HG02623 (cell line): Measurements from ENCODE around the gene RHEB.
"Not testable (repeated sequence)": the region's sequence is repeated elsewhere in the genome, so short reads cannot be mapped to it uniquely, and the experiment has no call there.

Experiments
- ATAC-seq: cut with Tn5 transposase; IDR thresholded peaks from one replicate; pipeline ENCODE4 v1.9.1; 2021; ENCODE audit warnings: moderate library complexity; ENCODE audit not compliant: unreplicated experiment

RHEB gene

DNA sequence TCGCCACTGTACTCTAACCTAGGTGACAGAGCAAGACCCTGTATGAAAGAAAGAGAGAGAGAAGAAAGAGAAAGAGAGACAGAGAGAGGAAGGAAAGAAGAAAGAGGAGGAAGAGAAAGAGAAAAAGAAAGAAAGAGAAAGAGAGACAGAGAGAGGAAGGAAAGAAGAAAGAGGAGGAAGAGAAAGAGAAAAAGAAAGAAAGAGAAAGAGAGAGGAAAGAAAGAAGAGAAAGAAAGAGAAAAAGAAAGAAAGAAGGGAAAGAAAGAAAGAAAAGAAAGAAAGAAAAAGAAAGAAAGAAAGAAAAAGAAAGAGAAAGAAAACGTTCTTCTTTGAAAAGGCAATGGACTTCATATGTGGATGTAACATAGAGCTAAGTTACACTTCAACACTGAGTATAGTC, 16.5 kb upstream of the RHEB start:
- not testable (repeated sequence) for ATAC-seq

DNA sequence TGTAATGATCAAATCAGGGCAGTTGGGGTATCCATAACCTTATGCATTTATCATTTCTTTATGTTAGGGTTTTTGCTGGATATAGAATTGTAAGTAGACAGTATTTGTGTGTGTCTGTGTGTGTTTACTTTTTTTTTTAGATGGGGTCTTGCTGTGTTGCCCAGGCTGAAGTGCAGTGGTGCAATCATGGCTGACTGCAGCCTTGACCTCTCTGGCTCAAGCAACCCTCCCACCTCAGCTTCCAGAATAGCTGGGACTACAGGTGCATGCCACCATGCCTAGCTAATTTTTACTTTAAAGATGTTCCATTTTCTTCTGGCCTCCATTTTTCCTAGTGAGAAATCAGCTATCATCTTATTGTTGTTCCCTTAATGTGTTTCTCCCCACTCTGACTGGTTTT, 10.1 kb upstream of the RHEB start:
- no peak for ATAC-seq

DNA sequence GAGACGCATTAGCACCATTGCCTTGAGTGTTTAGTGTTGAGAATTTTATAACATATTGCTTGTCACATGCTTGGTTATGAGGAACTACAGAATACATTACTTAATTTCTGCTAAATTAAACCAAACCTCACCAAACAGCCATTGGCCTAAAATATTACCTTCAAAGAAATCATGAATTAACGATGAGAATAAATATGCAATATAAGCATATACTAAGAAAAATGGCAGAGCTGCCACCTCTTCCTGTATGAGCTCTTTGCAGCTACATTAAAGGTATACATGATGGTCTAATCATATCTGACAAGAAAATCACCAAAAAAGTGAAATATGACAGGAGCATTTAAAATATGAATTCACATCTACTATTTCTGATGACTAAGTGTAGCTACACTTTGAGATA, 5.2 kb upstream of the RHEB start:
- no peak for ATAC-seq

DNA sequence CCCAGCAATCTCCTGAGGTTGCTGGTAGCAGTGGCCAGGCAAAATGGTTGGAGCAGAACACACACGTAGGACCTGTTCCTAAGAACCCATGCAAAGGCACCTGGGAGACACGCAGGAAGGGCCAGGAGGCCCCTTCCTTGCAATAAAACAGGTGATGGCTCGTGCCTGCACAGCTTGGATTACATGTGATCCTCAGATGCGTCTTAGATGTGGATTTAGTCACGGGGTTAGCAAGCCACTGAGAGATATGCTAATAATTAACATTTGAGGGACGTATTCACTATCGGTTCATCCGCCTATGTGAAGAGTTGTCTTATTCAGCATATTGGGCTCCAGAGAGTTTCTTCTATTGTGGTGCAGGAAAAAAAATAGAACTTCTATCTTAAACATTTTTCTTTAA, 4.6 kb upstream of the RHEB start:
- no peak for ATAC-seq

DNA sequence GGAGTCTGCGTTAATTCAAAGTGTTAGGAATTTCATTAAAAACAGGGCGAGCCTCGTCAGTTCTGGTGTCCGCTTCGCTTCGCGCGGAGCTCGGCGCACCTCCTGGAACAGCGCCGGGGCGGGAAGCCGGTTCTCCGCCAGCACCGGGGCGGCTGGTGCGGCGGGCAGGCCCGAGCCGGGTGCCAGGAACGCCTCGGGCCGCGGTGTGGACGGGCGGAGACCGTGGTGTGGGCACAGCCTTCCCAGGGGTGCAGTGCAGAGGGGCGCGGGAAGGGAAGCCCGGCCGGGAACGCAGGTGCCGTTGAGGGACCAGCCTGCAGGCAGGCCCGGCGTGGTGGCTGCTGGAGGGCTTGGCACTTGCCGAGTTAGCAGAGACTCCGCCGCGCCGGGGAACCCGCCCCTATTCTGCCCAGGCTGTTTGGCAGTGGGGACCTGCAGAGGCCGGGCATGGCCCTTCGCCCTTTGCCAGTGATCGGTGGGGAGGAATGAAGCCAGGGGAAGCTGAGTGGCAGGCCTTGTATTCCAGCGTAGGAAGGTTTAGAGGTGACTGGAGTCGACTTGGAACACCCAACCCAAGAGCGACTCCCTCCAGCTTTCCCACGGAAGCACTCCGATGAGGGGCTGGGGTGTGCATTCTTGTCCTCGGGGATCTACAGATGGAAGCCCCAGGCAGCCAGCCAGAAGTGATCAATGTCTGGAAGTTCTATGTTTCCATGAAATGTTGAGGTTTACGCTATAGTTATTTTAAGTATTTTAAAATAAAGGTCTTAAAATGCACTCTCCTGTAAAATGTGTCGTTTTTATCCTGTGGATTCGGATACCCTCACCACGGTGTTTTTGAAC, 945 bp upstream of the RHEB start:
- ATAC-seq, result peak; percentile 0

DNA sequence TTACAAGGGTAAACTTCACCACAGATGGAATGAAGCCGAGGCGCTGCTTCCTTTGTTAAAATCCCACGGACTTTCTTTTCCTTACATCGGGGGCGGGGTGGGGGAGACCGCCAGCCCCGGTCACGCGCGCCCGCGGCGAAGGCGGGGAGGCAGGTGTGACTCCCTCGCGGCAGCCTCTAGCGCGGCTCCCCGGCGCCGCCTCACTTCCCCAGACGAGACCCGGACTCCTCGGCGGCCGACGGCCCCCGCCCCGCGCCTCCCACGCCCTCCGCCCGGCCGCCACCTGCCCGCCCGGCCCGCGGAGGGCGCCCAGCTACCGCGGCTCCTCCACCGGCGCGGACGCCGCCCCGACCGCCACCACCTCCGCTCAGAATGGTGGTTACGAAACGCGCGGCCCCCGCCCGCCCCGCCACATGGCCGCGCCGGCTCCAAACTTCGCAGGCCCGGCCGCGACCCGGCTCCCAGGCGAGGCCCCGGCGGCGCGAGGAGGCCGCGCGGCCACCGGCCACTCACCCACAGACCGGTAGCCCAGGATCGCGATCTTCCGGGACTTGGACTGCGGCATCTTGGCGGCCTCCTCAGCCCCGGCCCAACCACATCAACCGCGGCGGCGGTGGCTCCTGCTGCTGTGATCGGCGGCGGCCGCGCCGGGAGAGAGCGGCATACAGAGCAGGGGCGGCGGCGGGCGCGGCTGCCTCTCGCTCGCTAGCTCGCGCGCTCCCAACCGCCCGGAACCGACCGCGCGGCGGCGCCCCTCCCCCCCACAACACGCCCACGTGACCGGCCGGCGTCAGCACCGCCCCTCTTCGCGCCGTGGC, 539 bp downstream of the RHEB start:
- ATAC-seq, result peak; percentile 54

DNA sequence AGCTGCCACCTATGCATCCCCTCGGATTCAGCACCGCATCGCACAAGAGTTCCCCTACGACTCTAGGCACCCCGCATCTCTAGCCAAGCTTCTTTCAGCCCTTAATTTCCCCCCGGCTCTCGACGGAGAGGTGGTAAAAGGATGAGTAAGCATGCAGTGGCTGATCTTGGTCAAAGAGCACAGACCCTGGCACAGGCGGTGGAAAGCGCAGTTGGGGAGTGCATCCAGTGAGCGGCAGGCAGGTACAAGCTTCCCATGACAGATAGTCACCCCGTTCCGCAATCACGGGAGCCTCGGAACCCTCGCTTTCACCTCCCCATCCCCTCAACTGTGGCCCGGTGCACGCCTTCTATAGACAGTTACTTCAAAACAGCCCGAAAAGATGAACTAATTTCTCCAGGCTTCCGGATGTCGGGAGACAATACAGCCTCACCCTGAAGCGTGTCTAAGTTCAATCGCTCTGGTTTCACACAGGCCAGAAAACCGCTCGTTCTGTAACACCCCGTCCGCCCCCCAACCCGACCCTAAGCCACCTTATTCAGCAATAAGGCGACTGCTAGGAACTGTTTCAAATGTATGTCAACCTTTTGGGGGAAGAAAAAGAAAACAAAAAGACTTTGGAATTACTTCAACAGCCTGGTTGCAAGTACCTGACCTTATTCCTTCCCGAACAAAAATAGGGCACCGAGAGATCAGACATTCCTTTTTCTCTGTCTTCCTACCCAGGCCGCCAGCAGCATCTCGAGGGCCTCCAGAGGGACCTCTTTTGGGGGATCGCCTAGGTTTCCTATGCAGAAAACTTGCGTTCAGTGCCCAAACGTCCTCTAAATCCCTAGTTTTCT, 1.4 kb downstream of the RHEB start:
- ATAC-seq, result no peak

DNA sequence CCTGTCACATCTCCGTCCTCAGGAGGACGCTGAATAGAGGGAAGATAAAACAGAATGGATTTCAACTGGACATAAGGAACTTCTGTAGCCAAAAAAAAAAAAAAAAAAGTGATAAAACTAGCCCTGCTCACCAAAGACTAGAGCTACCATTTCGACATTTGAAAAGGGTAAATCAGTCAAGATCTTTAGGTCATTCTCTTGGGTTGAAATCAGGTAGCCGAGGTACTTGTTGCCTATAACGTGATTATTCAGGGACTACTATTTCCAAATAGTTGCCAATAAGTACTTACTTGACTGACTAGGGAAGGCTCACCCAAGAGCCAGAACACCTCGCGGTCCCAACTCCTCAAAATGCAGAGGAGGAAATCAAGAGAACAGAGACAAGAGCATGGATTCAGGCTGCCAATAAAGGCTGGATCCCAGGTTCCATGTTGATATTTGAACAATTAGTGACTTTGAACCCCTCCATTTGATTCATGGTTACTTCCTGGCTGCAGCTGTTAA, 2.0 kb downstream of the RHEB start:
- no peak for ATAC-seq

DNA sequence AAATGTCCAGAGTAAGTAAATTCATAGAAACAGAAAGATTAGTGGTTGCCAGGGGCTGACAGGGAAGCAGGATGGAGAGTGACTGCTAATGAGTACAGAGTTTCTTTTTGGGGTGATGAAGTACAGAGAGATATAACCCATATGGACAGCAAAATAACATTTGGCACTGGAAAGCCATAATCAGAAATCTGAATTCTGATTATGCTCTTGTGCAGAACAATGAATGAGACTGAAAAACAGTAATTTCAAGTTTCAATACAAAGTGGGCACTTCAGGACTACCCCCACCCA, 4.5 kb downstream of the RHEB start:
- ATAC-seq, result no peak

DNA sequence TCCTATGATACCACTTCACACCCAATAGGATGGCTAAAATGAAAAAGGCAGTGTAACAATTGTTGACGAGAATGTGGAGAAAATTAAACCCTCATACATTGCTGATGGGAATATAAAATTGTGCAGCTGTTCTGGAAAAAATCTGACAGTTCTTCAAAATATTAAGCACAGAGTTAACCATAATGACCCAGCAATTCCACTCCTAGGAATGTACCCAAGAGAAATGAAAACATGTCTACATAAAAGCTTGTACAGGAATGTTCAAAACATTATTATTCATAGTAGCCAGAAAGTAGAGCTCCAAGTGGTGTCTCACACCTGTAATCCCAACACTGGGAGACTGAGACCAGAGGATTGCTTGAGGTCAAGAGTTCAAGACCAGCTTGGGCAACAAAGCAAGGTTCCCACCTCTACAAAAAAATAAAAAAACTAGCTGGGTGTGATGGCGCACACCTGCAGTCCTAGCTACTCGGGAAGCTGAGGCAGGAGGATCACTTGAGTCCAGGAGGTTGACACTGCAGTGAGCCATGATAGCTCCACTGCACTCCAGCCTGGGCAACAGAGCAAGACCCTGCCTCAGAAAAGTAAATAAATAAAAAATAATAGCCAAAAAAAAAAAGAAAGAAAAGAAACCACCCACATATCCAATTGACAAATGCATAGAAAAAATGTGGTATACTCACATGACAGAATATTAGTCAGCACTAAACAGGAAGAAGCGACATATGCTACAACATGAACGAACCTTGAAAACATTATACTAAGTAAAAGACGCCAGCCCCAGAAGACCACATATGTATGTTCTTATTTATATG, 5.0 kb downstream of the RHEB start:
- no peak for ATAC-seq

DNA sequence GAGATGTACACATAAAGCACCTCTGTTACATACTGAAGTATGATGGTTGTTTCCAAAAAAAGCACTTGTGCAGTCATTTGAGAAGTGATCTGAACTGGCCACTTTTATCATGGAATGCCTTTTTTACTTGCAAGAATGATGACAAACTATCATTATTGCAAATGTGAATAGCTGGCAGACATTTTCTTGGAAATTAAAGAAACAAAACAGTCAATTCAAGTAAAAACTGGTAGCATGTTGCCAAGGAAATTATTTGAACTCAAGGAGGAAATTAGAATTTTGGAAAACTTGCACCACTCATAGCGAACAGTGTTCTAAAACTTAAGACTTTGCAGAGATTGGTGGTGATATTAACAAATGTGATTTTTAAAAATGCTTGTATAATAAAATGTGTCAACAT, 6.6 kb downstream of the RHEB start:
- ATAC-seq, result no peak

DNA sequence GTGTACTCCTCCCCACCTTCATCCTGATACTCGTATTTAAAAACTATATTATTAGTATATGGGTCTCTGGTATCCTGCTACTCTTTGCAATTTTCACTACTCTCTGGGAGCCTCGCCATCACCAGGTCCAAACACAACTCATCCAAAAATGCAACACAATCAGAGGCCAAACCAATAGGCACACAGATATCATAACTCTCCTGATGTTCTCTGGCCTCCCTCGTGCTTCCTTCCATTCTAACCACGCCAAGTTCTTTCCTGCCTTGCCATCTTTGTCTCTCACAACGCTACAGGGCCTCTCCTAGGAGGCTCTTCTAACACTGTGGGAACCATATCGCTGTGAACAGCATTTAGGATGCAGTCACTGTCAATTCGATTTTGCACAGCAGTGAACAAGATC, 7.3 kb downstream of the RHEB start:
- no peak for ATAC-seq

DNA sequence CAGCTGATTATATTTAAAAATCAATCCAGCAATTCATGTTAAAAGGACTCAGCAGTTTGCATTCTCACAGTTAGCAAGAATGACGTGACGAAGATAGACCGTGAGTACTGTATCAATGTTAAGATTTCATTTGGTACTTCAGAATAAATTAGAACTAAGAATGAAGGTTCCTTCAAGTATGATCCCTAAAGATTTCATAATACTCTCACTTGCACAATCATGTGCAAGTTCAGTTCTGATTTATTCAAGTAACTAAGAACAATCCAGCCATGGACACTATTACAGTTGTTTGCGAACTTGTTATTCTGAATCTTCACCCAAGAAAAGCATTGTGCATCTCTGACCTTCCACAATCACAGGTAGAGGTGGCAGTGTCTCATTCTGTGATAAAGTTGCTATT, 7.7 kb downstream of the RHEB start:
- ATAC-seq, result no peak

DNA sequence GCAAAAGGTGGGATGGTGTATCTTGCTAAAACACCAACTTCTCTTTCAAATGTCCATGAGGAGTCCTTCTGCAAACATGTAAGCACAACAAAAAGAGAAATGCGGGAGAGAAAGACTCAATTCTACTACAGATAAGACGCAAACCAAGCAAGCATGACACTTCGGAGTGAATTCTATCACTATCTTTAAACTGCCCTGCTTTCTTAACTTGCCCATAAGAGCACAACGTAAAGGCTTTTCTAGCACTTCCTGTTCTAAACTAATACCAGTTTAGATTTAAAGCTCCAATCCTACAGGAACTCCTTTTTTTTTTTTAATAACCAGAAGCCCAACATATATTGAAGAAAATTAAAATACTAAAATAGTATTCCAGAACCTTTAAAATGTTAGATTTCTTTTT, 8.4 kb downstream of the RHEB start:
- no peak for ATAC-seq

DNA sequence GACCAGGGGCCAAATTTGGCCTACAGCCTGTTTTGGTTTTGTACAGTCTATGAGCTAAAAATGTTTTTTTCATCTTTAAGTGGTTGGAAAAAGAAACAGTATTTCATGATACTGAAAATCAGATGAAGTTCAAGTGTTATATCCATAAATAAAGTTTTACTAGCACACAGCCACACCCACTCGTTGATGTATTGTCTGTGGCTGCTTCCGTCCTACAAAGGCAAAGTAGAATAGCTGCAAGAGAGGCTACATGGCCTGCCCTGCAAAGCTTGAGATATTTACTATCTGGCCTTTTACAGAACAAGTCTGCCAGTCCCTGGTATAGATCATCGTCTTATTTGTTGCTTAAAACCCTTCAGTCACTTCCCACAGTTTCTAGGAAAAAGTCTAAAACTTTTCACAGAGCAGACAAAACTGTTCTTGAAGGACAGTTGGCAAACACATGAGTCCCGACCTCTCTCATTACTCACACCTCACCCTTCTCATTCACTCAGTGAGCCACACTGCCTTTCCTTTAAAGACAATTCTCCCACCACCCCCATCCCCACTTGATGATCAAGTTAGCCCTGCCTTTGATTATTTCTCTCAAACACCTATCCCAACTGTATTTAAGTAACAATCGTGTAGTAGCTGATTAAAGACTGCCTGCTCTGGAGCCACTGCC, 9.9 kb downstream of the RHEB start:
- ATAC-seq, result no peak

DNA sequence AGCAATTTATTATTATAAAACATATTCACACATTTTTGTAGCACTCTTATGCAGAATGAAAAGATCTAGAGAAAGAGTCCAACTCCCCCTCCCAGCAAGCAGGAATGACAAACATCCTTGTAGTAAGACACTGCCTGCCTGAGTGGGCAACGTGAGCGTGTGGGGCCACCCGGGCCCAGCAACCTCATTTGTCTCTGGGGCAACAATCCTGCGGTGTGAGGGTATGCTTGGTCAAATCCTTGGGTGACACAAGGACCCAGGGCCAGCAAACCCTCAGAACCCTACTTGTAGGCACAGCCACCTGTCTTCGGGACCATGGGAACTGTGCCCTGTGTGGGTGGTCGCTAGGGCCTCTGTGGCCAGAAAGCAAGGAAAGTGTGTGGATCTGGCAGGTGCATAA, 10.7 kb downstream of the RHEB start:
- no peak for ATAC-seq

DNA sequence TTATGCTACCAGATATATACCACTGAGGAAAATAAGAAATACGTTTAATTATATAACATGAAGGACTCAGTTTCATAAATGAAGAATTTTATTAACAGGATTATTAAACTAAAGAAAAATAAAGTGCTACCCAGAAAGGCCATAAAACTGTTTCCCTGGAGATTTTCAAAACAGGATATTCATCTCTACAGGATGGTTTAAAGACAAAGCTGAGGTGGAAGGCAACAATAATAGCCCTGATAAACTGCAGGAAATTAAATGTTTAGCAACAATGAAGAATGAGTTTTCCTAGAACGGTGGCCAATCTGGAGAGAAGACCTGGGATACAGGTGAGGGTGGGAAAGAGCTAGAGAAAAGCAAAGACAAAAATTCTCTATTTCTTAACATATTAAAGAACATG, 11.9 kb downstream of the RHEB start:
- ATAC-seq, result no peak

DNA sequence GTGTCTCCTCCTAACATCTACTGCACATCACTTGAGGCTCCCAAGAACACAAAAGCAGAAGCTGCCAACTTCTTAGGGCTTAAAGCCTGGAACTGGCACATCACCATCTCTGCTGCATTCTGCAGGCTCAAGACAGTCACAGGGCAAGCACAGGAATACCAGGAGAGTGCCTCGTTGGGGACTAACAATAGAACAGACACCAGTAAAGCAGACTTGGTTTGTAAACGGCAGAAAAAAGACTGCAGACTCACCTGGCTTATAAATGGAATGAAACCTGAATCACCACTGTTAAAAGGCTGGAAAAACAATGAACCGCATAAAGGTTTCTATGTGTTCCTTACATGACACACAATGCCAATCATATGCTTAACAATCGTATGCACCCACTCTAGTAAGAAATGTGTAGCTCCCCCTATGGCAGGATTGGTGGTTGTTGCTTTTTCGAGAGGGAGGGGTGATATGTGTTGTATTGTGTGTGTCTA, 12.8 kb downstream of the RHEB start:
- no peak for ATAC-seq

DNA sequence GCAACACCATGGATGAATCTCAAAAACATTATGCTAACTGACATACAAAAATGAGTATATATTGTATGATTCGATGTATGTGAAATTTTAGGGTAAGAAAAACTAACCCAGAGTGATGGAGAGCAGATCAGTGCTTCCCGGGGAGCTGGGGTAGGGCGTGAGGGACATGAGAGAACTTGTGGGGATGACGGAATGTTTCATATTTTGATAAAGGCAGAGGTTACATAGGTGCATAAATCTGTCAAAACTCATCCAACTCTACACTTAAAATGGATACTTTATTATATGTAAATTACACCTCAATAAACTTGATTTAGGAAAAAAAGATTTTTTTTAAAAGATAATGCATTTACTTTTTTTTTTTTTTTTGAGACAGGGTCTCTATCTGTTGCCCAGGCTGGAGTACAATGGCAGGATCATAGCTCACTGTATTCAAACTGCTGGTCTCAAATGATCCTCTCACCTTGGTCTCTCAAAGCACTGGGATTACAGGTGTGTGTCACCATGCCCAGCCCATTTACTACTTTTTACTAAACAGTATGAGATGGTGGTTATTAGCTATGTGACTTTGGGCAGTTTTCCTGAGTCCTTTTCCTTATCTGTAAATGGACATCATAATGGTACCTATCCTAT, 13.7 kb downstream of the RHEB start:
- ATAC-seq, result no peak
